Kasumi-1 (cell line): ENCODE data around the gene AUTS2.

ENCODE experiments used
- DNase-seq, 2 experiments: peaks; one replicate each; lab custom pipeline; 2025; lab: John Stamatoyannopoulos, UW

AUTS2 gene

GRCh38 chr7:70132852-70133690, 534.8 kb downstream of the AUTS2 start:
- DNase-seq, result no peak

- DNase-seq, result no peak
Observed at GRCh38 chr7:70134029-70134770, 535.9 kb downstream of the AUTS2 start.

GRCh38 chr7:70135656-70136055, 537.4 kb downstream of the AUTS2 start:
- no peak for DNase-seq

GRCh38 chr7:70137126-70137525, 538.9 kb downstream of the AUTS2 start:
- no peak for DNase-seq

GRCh38 chr7:70142247-70142932, 544.1 kb downstream of the AUTS2 start:
- no peak for DNase-seq

GRCh38 chr7:70143075-70144044, 545.1 kb downstream of the AUTS2 start:
- DNase-seq, result no peak

GRCh38 chr7:70148997-70149396, 550.7 kb downstream of the AUTS2 start:
- DNase-seq, result no peak

GRCh38 chr7:70152313-70152712, 554.0 kb downstream of the AUTS2 start:
- no peak for DNase-seq

GRCh38 chr7:70153933-70154332, 555.7 kb downstream of the AUTS2 start:
- DNase-seq, result no peak

- DNase-seq, result no peak
Observed at GRCh38 chr7:70154521-70155180, 556.4 kb downstream of the AUTS2 start.

- no peak for DNase-seq
Observed at GRCh38 chr7:70156057-70156456, 557.8 kb downstream of the AUTS2 start.

- no peak for DNase-seq
Observed at GRCh38 chr7:70159121-70159520, 560.8 kb downstream of the AUTS2 start.

GRCh38 chr7:70165477-70166170, 567.3 kb downstream of the AUTS2 start:
- DNase-seq, result no peak

- no peak for DNase-seq
Observed at GRCh38 chr7:70171369-70171920, 573.2 kb downstream of the AUTS2 start.

GRCh38 chr7:70177166-70177565, 578.9 kb downstream of the AUTS2 start:
- no peak for DNase-seq

- DNase-seq, result no peak
Observed at GRCh38 chr7:70178211-70178610, 579.9 kb downstream of the AUTS2 start.

GRCh38 chr7:70178787-70179186, 580.5 kb downstream of the AUTS2 start:
- DNase-seq, result no peak

- no peak for DNase-seq
Observed at GRCh38 chr7:70182521-70182920, 584.2 kb downstream of the AUTS2 start.

- DNase-seq, result no peak
Observed at GRCh38 chr7:70183278-70183677, 585.0 kb downstream of the AUTS2 start.
